Upper lobe of left lung (tissue), 6 donors: ENCODE results near the gene OR14A2. TPM values are rescaled to one million over a fixed set of nuclear protein-coding genes. Genes with fewer than 3 reads are reported as not detected.
A peak's percentile ranks its signal among the peaks of the same experiment; 100 is the strongest.
"Not testable (repeated sequence)": the region's sequence is repeated elsewhere in the genome, so short reads cannot be mapped to it uniquely, and the experiment has no call there.

Source experiments
- ATAC-seq, 2 donors: fragments of 200-7000 bp; cut with Tn5 transposase; one replicate each; pipeline ENCODE4 v1.9.1; 2022; ENCODE audit warnings: mild to moderate bottlenecking in 2 of 2, moderate library complexity in 2 of 2; ENCODE audit not compliant: low FRiP score in 2 of 2
- DNase-seq, 2 donors: peaks; one replicate each; pipeline ENCODE4 v3.0.0-alpha.2; 2019 to 2020
- H3K27ac ChIP-seq, 4 donors: fragments of 200-600 bp; sonication (generic); one replicate each; pipeline ENCODE4 v1.5.1; 2016 to 2019
- H3K27me3 ChIP-seq, 4 donors: fragments of 200-600 bp; sonication (generic); one replicate each; pipeline ENCODE4 v1.5.1; 2017 to 2019
- H3K36me3 ChIP-seq, 4 donors: fragments of 200-600 bp; sonication (generic); one replicate each; pipeline ENCODE4 v1.5.1; 2016 to 2019
- H3K4me1 ChIP-seq, 4 donors: fragments of 200-600 bp; sonication (generic); one replicate each; pipeline ENCODE4 v1.5.1; 2018 to 2019
- H3K4me3 ChIP-seq, 4 donors: fragments of 200-600 bp; sonication (generic); one replicate each; pipeline ENCODE4 v1.5.1; 2017 to 2019; ENCODE audit warnings: mild to moderate bottlenecking in 2 of 4, moderate library complexity in 1 of 4
- H3K9me3 ChIP-seq, 4 donors: fragments of 200-600 bp; sonication (generic); one replicate each; pipeline ENCODE4 v1.5.1; 2018 to 2019
- CTCF ChIP-seq, 6 experiments: fragments of 450-650 bp in 4 of 6; fragments of 200-600 bp in 2 of 6; sonication (generic) in 2 of 6; IDR thresholded peaks; one replicate each; pipeline ENCODE4 v1.5.1; 2016 to 2019; ENCODE audit warnings: antibody characterized with exemption in 6 of 6
- EP300 ChIP-seq, 4 donors: sonication (generic); formaldehyde crosslinking; IDR thresholded peaks; one replicate each; pipeline ENCODE4 v1.5.1; 2017; ENCODE audit warnings: antibody characterized with exemption in 4 of 4, control low read depth in 2 of 4
- POLR2A ChIP-seq, 4 donors: fragments of 450-650 bp; IDR thresholded peaks; one replicate each; pipeline ENCODE4 v1.5.1; 2016 to 2017; ENCODE audit warnings: antibody characterized with exemption in 4 of 4, mild to moderate bottlenecking in 2 of 4
- POLR2AphosphoS5 ChIP-seq, 2 donors: sonication (generic); formaldehyde crosslinking; IDR thresholded peaks; one replicate each; pipeline ENCODE4 v1.5.1; 2017; ENCODE audit warnings: antibody characterized with exemption in 2 of 2
- WGBS, 2 donors: methylation state at CpG; one replicate each; pipeline ENCODE4 v1.1.5; 2017 to 2018; 5-methylcytosine and 5-hydroxymethylcytosine counted together
- total RNA-seq, 6 donors: library from RNA; depleted of rRNA in 4 of 6; stranded (reverse); fragments of >200 nt in 4 of 6; gene quantifications; one replicate each; pipeline versions ENCODE4 v1.1.0 to v1.2.1, GENCODE V29; 2016 to 2021
- donor health status: DM: no; HTN: no; CAD: no; lungs with moderate emphysema.
- donor health status: DM: no; HTN: yes; CAD: no; lungs with severe emphysema.

The OR14A2 gene
- total RNA-seq, 6 donors from 2014 or later, result not detected

- no peak for DNase-seq
- ATAC-seq, result peak in 1 of 2 donors; percentile 55
- no peak overlapping the region for H3K4me3 ChIP-seq
Observed at GRCh38 chr1:247749870-247750269, 1.9 kb upstream of the OR14A2 start.

GRCh38 chr1:247747616-247748015 is 325 bp downstream of the OR14A2 start:
- peak in 1 of 2 donors; percentile 48 for DNase-seq
- no peaks in the 10 kb centered on the region for H3K36me3 ChIP-seq
- WGBS, 2 donors, result 86 to 88% methylated on average over 7 of the region's 7 CpGs
- ATAC-seq, result no peak
- H3K27me3 ChIP-seq, result no peaks in the 10 kb centered on the region
- peaks cover 0 to 10% (median 3%) of the 10 kb centered on the region in 4 donors for H3K9me3 ChIP-seq
- H3K27ac ChIP-seq, result no peak overlapping the region
- TF ChIP-seq EP300 (IDR thresholded peaks at IDR 0.05) (no peak), CTCF (IDR thresholded peaks at IDR 0.05) (no peak), POLR2AphosphoS5 (IDR thresholded peaks at IDR 0.05) (no peak), POLR2A (IDR thresholded peaks at IDR 0.05) (no peak)
- H3K4me3 ChIP-seq, result no peak overlapping the region
- no peaks in the 10 kb centered on the region for H3K4me1 ChIP-seq

More at GRCh38 chr1:247749870-247750269, 1.9 kb upstream of the OR14A2 start:
- TF ChIP-seq POLR2A (IDR thresholded peaks at IDR 0.05) (no peak), CTCF (IDR thresholded peaks at IDR 0.05) (no peak), POLR2AphosphoS5 (IDR thresholded peaks at IDR 0.05) (no peak), EP300 (IDR thresholded peaks at IDR 0.05) (no peak)
- Histone ChIP-seq H3K27me3 (no peaks in the 10 kb centered on the region), H3K27ac (no peak overlapping the region), H3K36me3 (no peaks in the 10 kb centered on the region), H3K4me1 (no peaks in the 10 kb centered on the region), H3K9me3 (peaks cover 0 to 10% (median 3%) of the 10 kb centered on the region in 4 donors)
- 86 to 91% methylated on average over 1 of the region's 1 CpG for whole genome bisulfite sequencing, 2 donors

- ATAC-seq, result no peak
- 79 to 81% methylated on average over 3 of the region's 3 CpGs for WGBS, 2 donors
Observed at GRCh38 chr1:247746391-247746935, 1.5 kb downstream of the OR14A2 start.

GRCh38 chr1:247742215-247742760 is 5.7 kb downstream of the OR14A2 start:
- not testable (repeated sequence) for H3K4me1 ChIP-seq, H3K4me3 ChIP-seq, H3K36me3 ChIP-seq, H3K27me3 ChIP-seq, ATAC-seq, DNase-seq, H3K9me3 ChIP-seq, H3K27ac ChIP-seq
- 61 to 68% methylated on average over 3 of the region's 3 CpGs for WGBS, 2 donors

More at GRCh38 chr1:247746391-247746935, 1.5 kb downstream of the OR14A2 start:
- H3K27ac ChIP-seq, result no peak overlapping the region
- TF ChIP-seq POLR2A (IDR thresholded peaks at IDR 0.05), result no peak
- TF ChIP-seq EP300 (IDR thresholded peaks at IDR 0.05), result no peak
- TF ChIP-seq POLR2AphosphoS5 (IDR thresholded peaks at IDR 0.05), result no peak
- TF ChIP-seq CTCF (IDR thresholded peaks at IDR 0.05), result no peak
- no peak overlapping the region for H3K4me3 ChIP-seq
- DNase-seq, result no peak
- no peaks in the 10 kb centered on the region for H3K27me3 ChIP-seq
- peaks cover 0 to 10% (median 3%) of the 10 kb centered on the region in 4 donors for H3K9me3 ChIP-seq
- H3K4me1 ChIP-seq, result no peaks in the 10 kb centered on the region
- H3K36me3 ChIP-seq, result no peaks in the 10 kb centered on the region

GRCh38 chr1:247741756-247742155 is 6.2 kb downstream of the OR14A2 start:
- H3K4me1 ChIP-seq, result no peaks in the 10 kb centered on the region
- no peaks in the 10 kb centered on the region for H3K36me3 ChIP-seq
- WGBS, 2 donors, result 78 to 83% methylated on average over 5 of the region's 5 CpGs
- TF ChIP-seq POLR2AphosphoS5 (IDR thresholded peaks at IDR 0.05) (no peak), POLR2A (IDR thresholded peaks at IDR 0.05) (no peak), EP300 (IDR thresholded peaks at IDR 0.05) (no peak), CTCF (IDR thresholded peaks at IDR 0.05) (no peak)
- H3K27ac ChIP-seq, result no peak overlapping the region
- no peaks in the 10 kb centered on the region for H3K27me3 ChIP-seq
- no peak for ATAC-seq
- H3K9me3 ChIP-seq, result no peaks in the 10 kb centered on the region
- no peak for DNase-seq
- no peak overlapping the region for H3K4me3 ChIP-seq
